ENCODE data around the gene VAT1L.

GRCh38 chr16:77970371-77970770, 182.0 kb downstream of the VAT1L start:
- no peak for TF ChIP-seq CTCF (IDR thresholded peaks at IDR 0.05; ENCODE audit: low read length)
- no peak for TF ChIP-seq EZH2 (IDR thresholded peaks at IDR 0.05; ENCODE audit: borderline replicate concordance, low read length)

Measured in OCI-LY1 (cell line).